Glutamatergic neuron (in vitro differentiated cells): ENCODE results near the gene POSTN. TPM values are rescaled to one million over a fixed set of nuclear protein-coding genes. Genes with fewer than 3 reads are reported as not detected.

Experiments used
- DNase-seq: peaks from one replicate; pipeline ENCODE4 v3.0.0; 2022
- H3K27ac Mint-ChIP-seq: one replicate; pipeline ENCODE4 v1.8.0; 2020; ENCODE audit warnings: mild to moderate bottlenecking, mixed read lengths, inconsistent platforms; ENCODE audit not compliant: unreplicated experiment
- H3K27me3 Mint-ChIP-seq: one replicate; pipeline ENCODE4 v1.8.0; 2020; ENCODE audit warnings: mild to moderate bottlenecking, moderate library complexity, mixed read lengths, inconsistent platforms; ENCODE audit not compliant: unreplicated experiment
- H3K36me3 Mint-ChIP-seq: one replicate; pipeline ENCODE4 v1.8.0; 2020; ENCODE audit warnings: mild to moderate bottlenecking, mixed read lengths, inconsistent platforms; ENCODE audit not compliant: unreplicated experiment
- H3K4me1 Mint-ChIP-seq: one replicate; pipeline ENCODE4 v1.8.0; 2020; ENCODE audit warnings: mild to moderate bottlenecking, low read depth, mixed read lengths, inconsistent platforms; ENCODE audit not compliant: unreplicated experiment
- H3K4me3 Mint-ChIP-seq: one replicate; pipeline ENCODE4 v1.8.0; 2020; ENCODE audit warnings: mild to moderate bottlenecking, mixed read lengths, inconsistent platforms; ENCODE audit not compliant: unreplicated experiment
- H3K9me3 Mint-ChIP-seq: one replicate; pipeline ENCODE4 v1.8.0; 2020; ENCODE audit warnings: mild to moderate bottlenecking, moderate library complexity, mixed read lengths, inconsistent platforms; ENCODE audit not compliant: unreplicated experiment
- CTCF ChIP-seq: fragments of 200-600 bp; sonication (generic); IDR thresholded peaks from one replicate; pipeline ENCODE4 v1.5.0; 2021; ENCODE audit not compliant: partially characterized antibody, unreplicated experiment
- total RNA-seq: library from RNA; stranded (reverse); fragmentation: NEBNext Ultra II Directional; extraction: Animal tissue kit (Norgen Biotek cat#: 25700); gene quantifications from one replicate; pipeline ENCODE4 v1.2.1, GENCODE V29; 2021; ENCODE audit not compliant: unreplicated experiment

The POSTN gene
- total RNA-seq, 1 donor from 2014 or later = 0.34 TPM

DNA sequence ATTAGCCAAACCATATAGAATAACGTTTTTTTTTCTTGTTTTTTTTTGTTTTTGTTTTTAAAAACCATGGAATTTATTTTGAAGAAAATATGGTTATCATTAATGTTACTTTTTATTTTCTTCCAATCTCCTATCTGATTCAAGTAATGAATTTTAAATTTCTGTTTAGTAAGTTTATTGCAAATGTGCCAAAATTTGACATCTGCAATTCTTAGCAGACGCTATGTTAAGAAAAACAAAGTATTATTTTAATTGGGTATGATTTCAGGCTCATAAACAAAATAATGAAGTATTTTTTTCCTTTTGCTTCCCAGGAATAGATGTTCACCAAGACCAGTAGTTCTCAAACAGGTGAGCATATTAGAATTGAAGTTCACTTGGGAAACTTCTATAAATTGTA, 63.1 kb downstream of the POSTN start:
- H3K27me3 Mint-ChIP-seq = peaks cover 3% of the 10 kb centered on the region
- no peak overlapping the region for H3K27ac Mint-ChIP-seq
- peaks cover 4% of the 10 kb centered on the region for H3K36me3 Mint-ChIP-seq
- H3K9me3 Mint-ChIP-seq = peaks cover 5% of the 10 kb centered on the region
- DNase-seq = no peak
- no peak overlapping the region for H3K4me3 Mint-ChIP-seq
- no peaks in the 10 kb centered on the region for H3K4me1 Mint-ChIP-seq
- no peak for TF ChIP-seq CTCF

GRCh38 chr13:37534676-37535075, 63.9 kb downstream of the POSTN start:
- no peak overlapping the region for H3K27ac Mint-ChIP-seq
- H3K9me3 Mint-ChIP-seq = peaks cover 5% of the 10 kb centered on the region
- TF ChIP-seq CTCF = no peak
- peaks cover 4% of the 10 kb centered on the region for H3K36me3 Mint-ChIP-seq
- H3K4me3 Mint-ChIP-seq = no peak overlapping the region
- no peak for DNase-seq
- peaks cover 4% of the 10 kb centered on the region for H3K4me1 Mint-ChIP-seq
- peaks cover 3% of the 10 kb centered on the region for H3K27me3 Mint-ChIP-seq

DNA sequence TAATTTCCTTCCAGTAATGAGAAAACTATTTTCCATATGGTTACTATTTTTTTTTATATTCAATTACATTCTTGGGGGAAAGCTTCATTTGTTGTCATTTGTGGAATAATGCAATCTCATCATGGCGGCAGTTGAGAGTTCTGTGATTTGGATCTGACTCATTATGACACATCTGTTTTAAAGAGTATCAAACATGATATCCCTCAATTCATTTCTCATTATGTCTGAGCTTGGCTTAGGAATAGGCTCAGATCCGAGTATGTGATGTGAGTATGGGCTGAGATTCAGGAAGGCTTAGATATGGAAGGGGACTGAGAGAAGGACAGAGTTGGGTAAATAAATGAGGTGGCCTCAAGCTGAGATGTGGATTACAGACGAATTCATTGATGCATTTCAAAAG, 64.4 kb downstream of the POSTN start:
- no peak for TF ChIP-seq CTCF
- H3K27me3 Mint-ChIP-seq = peaks cover 3% of the 10 kb centered on the region
- no peak for DNase-seq
- peaks cover 5% of the 10 kb centered on the region for H3K9me3 Mint-ChIP-seq
- no peak overlapping the region for H3K27ac Mint-ChIP-seq
- H3K36me3 Mint-ChIP-seq = peaks cover 4% of the 10 kb centered on the region
- H3K4me1 Mint-ChIP-seq = peaks cover 6% of the 10 kb centered on the region
- no peak overlapping the region for H3K4me3 Mint-ChIP-seq

DNA sequence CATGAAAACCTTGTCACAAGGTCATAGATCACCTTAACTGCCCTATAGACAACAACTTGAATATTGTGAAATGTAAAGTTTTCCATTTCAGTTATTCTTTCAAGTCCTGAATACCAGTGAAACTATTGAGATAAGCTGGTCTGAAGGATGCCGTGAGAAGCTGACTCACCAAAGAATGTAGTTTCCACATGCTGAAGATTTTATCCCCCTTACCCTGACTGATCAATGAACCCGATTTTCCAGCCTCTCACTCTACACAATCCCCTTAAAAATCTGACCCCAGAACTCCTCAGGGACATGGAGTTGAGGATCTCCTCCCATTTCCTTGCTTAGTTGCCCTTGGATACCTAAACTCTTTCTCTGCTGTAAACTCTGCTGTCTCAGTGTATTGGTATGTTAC, 67.5 kb downstream of the POSTN start:
- no peak for DNase-seq
- Mint-ChIP-seq H3K9me3 (peaks cover 5% of the 10 kb centered on the region), H3K36me3 (peaks cover 4% of the 10 kb centered on the region), H3K27me3 (peaks cover 1% of the 10 kb centered on the region), H3K27ac (no peak overlapping the region), H3K4me3 (no peak overlapping the region), H3K4me1 (peaks cover 25% of the 10 kb centered on the region)
- no peak for TF ChIP-seq CTCF

GRCh38 chr13:37529751-37530385, 68.7 kb downstream of the POSTN start:
- DNase-seq = no peak
- Mint-ChIP-seq H3K36me3 (peaks cover 4% of the 10 kb centered on the region), H3K27me3 (peaks cover 1% of the 10 kb centered on the region), H3K4me1 (peaks cover 25% of the 10 kb centered on the region), H3K9me3 (peaks cover 5% of the 10 kb centered on the region), H3K4me3 (no peak overlapping the region), H3K27ac (peak overlapping the region; percentile 24)
- TF ChIP-seq CTCF = no peak
